Measurements from ENCODE around the gene GTF2H3. TPM values are rescaled to one million over a fixed set of nuclear protein-coding genes. Genes with fewer than 3 reads are reported as not detected.

Gene GTF2H3
- total RNA-seq, 1 donor from 2014 or later = 22.9 TPM

DNA sequence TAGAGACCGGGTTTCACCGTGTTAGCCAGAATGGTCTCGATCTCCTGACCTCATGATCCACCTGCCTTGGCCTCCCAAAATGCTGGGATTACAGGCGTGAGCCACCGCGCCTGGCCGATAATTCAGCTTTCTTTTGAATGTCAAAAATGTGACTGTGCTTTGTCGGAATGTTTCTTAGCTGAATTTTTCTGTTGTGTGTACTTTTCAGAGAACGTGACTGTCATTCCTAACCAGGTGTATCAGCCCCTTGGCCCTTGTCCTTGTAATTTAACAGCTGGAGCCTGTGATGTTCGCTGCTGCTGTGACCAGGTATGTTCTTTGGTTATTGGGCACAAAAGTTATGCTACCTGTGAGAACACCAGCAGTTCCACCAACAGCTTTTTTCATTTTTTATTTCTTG, 45.4 kb downstream of the GTF2H3 start:
- TF ChIP-seq, protein P1, sequence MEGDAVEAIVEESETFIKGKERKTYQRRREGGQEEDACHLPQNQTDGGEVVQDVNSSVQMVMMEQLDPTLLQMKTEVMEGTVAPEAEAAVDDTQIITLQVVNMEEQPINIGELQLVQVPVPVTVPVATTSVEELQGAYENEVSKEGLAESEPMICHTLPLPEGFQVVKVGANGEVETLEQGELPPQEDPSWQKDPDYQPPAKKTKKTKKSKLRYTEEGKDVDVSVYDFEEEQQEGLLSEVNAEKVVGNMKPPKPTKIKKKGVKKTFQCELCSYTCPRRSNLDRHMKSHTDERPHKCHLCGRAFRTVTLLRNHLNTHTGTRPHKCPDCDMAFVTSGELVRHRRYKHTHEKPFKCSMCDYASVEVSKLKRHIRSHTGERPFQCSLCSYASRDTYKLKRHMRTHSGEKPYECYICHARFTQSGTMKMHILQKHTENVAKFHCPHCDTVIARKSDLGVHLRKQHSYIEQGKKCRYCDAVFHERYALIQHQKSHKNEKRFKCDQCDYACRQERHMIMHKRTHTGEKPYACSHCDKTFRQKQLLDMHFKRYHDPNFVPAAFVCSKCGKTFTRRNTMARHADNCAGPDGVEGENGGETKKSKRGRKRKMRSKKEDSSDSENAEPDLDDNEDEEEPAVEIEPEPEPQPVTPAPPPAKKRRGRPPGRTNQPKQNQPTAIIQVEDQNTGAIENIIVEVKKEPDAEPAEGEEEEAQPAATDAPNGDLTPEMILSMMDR (conservative IDR thresholded peaks at IDR 0.05; ENCODE audit: low read depth, low read length) = no peak
- DNase-seq (ENCODE audit: low read depth) = no peak
- no peak overlapping the region for H3K4me3 ChIP-seq (ENCODE audit: low read depth, low read length)

DNA sequence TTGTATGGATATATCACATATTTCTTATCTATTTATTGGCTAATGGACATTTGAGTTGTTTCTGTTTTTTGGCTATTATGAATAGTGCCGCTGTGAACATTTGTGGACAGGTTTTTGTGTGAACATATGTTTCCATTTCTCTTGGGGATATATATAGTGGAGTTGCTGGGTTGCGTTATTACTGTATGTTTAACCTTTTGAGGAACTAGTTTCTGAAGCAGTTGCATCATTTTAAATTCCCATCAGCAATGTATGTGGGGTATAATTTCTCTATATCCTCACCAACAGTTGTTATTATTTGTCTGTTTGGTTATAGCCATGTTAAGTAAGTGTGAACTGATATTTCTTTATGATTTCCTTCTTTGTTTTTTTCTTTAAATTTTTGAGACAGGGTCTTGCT, 48.0 kb downstream of the GTF2H3 start:
- no peak overlapping the region for H3K4me3 ChIP-seq (ENCODE audit: low read depth, low read length)
- no peak for DNase-seq (ENCODE audit: low read depth)
- TF ChIP-seq, protein P1 (conservative IDR thresholded peaks at IDR 0.05; ENCODE audit: low read depth, low read length) = no peak

DNA sequence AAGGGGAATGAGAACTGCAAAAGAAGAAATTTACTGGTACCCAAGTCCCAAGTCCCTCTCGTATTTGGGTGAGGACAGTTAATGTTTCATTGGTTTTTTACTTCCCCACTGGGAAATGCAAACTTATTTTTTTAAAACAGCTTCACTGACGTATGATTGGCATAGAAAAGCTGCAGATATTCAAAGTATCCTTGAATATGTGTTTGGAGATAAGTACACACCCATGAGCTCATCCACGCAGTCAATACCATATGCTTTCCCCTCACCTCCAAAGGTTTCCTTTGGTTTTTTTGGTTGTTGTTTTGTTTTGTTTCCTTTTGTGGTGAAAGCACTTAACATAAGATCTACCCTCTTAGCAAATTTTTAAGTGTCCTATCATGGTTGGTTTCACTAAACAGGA, 50.3 kb downstream of the GTF2H3 start:
- TF ChIP-seq, protein P1 (conservative IDR thresholded peaks at IDR 0.05; ENCODE audit: low read depth, low read length) = no peak
- DNase-seq (ENCODE audit: low read depth) = no peak

DNA sequence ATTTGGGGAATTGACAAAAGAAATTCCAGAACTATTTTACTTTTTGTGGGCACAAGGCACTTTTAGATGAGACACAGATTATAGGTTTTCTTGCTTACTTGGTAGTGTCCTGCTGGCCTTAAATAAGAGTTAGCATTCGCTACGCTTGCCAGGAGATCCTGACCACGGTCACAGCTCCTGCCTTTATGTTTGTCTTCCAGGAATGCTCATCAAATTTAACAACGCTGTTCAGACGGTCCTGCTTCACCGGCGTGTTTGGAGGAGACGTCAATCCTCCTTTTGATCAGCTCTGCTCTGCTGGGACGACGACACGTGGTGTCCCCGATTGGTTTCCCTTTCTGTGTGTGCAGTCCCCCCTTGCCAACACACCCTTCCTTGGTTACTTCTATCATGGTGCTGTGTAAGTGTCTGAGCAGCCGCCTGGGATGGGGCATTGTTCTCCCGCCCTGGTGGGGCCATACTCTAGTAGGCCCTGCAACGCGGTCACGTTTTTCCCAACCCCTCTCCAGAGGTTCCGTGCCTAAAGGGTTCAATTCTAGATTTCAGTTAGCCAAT, 53.1 kb downstream of the GTF2H3 start:
- TF ChIP-seq, protein P1 (conservative IDR thresholded peaks at IDR 0.05; ENCODE audit: low read depth, low read length) = no peak
- H3K4me3 ChIP-seq (ENCODE audit: low read depth, low read length) = no peak overlapping the region
- DNase-seq (ENCODE audit: low read depth) = no peak

More for the DNA sequence above, 50.3 kb downstream of the GTF2H3 start:
- no peak overlapping the region for H3K4me3 ChIP-seq (ENCODE audit: low read depth, low read length)

DNA sequence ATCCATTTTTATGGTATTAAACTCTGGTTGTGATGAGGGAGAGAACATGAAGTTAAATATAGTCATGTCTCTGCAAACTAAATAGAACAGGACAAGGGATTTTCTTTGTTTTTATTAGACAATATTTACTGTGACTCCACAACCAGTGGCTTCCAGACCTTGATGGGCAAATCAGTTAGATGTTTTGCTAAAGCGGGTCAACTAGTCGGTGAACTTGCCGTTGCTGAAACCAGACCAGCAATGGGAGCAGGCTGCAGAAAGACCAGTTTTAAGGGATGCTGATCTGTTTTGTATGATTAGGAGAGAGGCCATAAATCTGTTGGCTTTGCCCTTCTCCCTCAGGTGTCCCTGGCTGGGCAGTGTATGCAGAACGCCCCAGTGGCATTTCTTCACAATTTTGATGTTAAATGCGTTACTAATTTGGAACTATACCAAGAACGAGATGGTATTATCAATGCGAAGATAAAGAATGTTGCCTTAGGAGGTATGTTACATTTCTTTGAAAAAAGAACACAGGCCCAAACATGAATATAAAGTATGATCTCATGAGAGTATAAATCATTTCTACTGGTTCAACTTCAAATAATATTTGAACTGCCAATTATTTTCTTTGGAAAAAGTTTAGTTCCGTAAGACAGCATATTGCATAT, 56.7 kb downstream of the GTF2H3 start:
- TF ChIP-seq, protein P1 (conservative IDR thresholded peaks at IDR 0.05; ENCODE audit: low read depth, low read length) = no peak
- no peak for DNase-seq (ENCODE audit: low read depth)
- H3K4me3 ChIP-seq (ENCODE audit: low read depth, low read length) = no peak overlapping the region

DNA sequence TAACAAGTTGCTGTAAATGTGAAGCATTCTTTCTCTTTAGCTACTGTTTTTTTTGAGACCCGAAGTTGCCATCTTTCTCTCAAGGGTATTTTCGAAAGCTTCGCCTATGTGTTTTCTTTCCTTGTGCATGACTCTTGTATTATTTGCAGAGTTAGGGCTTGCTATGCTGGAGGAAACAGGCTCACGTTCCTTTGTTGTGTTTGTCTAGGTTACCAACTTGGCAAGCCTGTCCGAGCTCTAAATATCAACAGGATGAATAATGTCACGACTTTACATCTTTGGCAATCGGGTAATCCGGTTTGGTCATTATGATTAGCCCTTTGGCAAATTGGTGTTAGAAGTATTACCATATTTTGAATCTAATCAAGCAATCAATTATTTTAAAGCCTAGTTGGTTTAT, 62.6 kb downstream of the GTF2H3 start:
- no peak for DNase-seq (ENCODE audit: low read depth)
- no peak overlapping the region for H3K4me3 ChIP-seq (ENCODE audit: low read depth, low read length)
- TF ChIP-seq, protein P1 (conservative IDR thresholded peaks at IDR 0.05; ENCODE audit: low read depth, low read length) = no peak

DNA sequence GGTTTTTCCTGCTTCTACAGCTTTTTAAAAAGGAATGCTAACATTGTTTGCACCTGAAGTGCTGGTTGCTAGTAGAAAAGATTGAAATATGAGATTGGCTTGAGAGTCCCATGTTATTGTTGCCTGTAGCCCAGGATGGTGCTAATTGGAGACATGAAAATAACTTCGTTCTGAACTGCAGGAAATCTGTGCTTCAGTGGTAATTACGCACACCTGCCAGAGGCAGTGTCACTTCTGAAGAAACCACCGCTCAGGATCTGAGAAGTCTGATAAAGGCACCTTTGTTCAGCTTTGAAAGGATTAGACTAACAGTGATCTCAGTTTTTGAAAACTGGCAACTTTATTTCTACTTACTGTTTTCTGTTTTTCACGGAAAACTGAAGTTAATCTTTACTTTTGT, 63.0 kb downstream of the GTF2H3 start:
- DNase-seq (ENCODE audit: low read depth) = no peak
- no peak overlapping the region for H3K4me3 ChIP-seq (ENCODE audit: low read depth, low read length)
- TF ChIP-seq, protein P1 (conservative IDR thresholded peaks at IDR 0.05; ENCODE audit: low read depth, low read length) = no peak

Measured in epithelial cell of proximal tubule (primary cell).